A172 (cell line): ENCODE data around the gene RNF148. TPM values are rescaled to one million over a fixed set of nuclear protein-coding genes. Genes with fewer than 3 reads are reported as not detected.

Source experiments
- total RNA-seq: library from RNA; depleted of rRNA; stranded (reverse); fragments of >200 nt; shearing (Covaris generic); gene quantifications from 2 replicates; pipeline ENCODE4 v1.2.3, GENCODE V29; 2014; rRNA removed

RNF148 gene
- total RNA-seq, 1 experiment from 2014 or later: not detected

Other genes with a start within 250 kb of the RNF148 start
- 0.17 TPM in 1 of 2 replicates, not detected in the other for gene RNF133, start 3.8 kb downstream of the RNF148 start, total RNA-seq
- 3.4 and 3.7 TPM in 2 replicates for gene CADPS2, start 183.5 kb upstream of the RNF148 start, total RNA-seq